T-cell (primary cell): Measurements from ENCODE around the gene WDR88. TPM values are rescaled to one million over a fixed set of nuclear protein-coding genes. Genes with fewer than 3 reads are reported as not detected.

Source experiments
- ATAC-seq, 4 experiments: fragments of 200-7000 bp in 3 of 4; fragments of 150-1000 bp in 1 of 4; cut with Tn5 transposase; replicated peaks in 1 of 4; 1 replicate in 3 of 4; 2 replicates in 1 of 4; pipeline ENCODE4 v1.10.0; 2021; ENCODE audit warnings: moderate library complexity in 3 of 4, mild to moderate bottlenecking in 2 of 4, moderate number of reproducible peaks in 1 of 4
- CTCF ChIA-PET, 2 donors: fragments of 300-600 bp; sonication (Branson Sonifier 250); formaldehyde crosslinking; loops; one replicate each; lab custom pipeline; 2022; ENCODE audit warnings: antibody characterized with exemption in 2 of 2; lab: Charles Lee
- POLR2A ChIA-PET, 2 donors: fragments of 300-600 bp; sonication (Branson Sonifier 250); formaldehyde crosslinking; loops; one replicate each; lab custom pipeline; 2022; ENCODE audit warnings: antibody characterized with exemption in 2 of 2; lab: Charles Lee
- DNase-seq, 35 experiments: peaks; one replicate each; pipeline versions ENCODE4 v3.0.0 to v3.0.0-alpha.2; 2013 to 2023
- H3K27ac ChIP-seq: one replicate; pipeline ENCODE4 v1.5.1; 2013; ENCODE audit warnings: low read length
- H3K27me3 ChIP-seq, 2 experiments: replicated peaks in 1 of 2; 1 replicate in 1 of 2; 2 replicates in 1 of 2; pipeline versions ENCODE4 v1.6.1 to v1.7.0; 2013; ENCODE audit warnings: low read length in 1 of 2, mixed read lengths in 1 of 2; ENCODE audit not compliant: control insufficient read depth in 2 of 2, insufficient read depth in 2 of 2; ENCODE audit errors: extremely low read depth in 1 of 2
- H3K36me3 ChIP-seq, 2 donors: 1 replicate in 1 of 2; 2 replicates in 1 of 2; pipeline versions ENCODE4 v1.6.1 to v1.7.0; 2013; ENCODE audit warnings: low read length in 1 of 2; ENCODE audit not compliant: control insufficient read depth in 2 of 2, insufficient read depth in 1 of 2; ENCODE audit errors: extremely low read depth in 1 of 2
- H3K4me1 ChIP-seq, 2 experiments: 1 replicate in 1 of 2; 2 replicates in 1 of 2; pipeline versions ENCODE4 v1.6.1 to v1.7.0; 2013; ENCODE audit warnings: low read length in 2 of 2, mixed read lengths in 1 of 2; ENCODE audit not compliant: insufficient read depth in 2 of 2, control insufficient read depth in 1 of 2; ENCODE audit errors: extremely low read depth in 1 of 2
- H3K4me3 ChIP-seq, 2 donors: 1 replicate in 1 of 2; 2 replicates in 1 of 2; pipeline versions ENCODE4 v1.5.1 to v1.7.0; 2013; ENCODE audit warnings: mild to moderate bottlenecking in 2 of 2, low read length in 1 of 2, moderate library complexity in 1 of 2; ENCODE audit not compliant: control insufficient read depth in 1 of 2; ENCODE audit errors: extremely low read depth in 1 of 2
- H3K9me3 ChIP-seq: 2 replicates; pipeline ENCODE4 v1.7.0; 2013
- H3K27ac Mint-ChIP-seq, 2 donors: one replicate each; pipeline ENCODE4 v1.8.0; 2020 to 2021; ENCODE audit warnings: mild to moderate bottlenecking in 2 of 2, mixed read lengths in 2 of 2
- H3K27me3 Mint-ChIP-seq, 2 donors: one replicate each; pipeline ENCODE4 v1.8.0; 2021 to 2022; ENCODE audit warnings: mixed read lengths in 2 of 2
- H3K36me3 Mint-ChIP-seq: one replicate; pipeline ENCODE4 v1.8.0; 2021; ENCODE audit warnings: mixed read lengths
- H3K4me1 Mint-ChIP-seq, 3 donors: one replicate each; pipeline ENCODE4 v1.8.0; 2020 to 2022; ENCODE audit warnings: mixed read lengths in 3 of 3, mild to moderate bottlenecking in 1 of 3
- H3K4me3 Mint-ChIP-seq, 3 donors: one replicate each; pipeline ENCODE4 v1.8.0; 2020 to 2022; ENCODE audit warnings: mild to moderate bottlenecking in 3 of 3, mixed read lengths in 3 of 3, moderate library complexity in 3 of 3
- H3K9me3 Mint-ChIP-seq, 3 donors: one replicate each; pipeline ENCODE4 v1.8.0; 2020 to 2022; ENCODE audit warnings: mixed read lengths in 3 of 3
- WGBS: methylation state at CpG from one replicate; pipeline ENCODE4 v1.1.5; 2013; ENCODE audit warnings: missing lambda C conversion rate; ENCODE audit not compliant: insufficient coverage; 5-methylcytosine and 5-hydroxymethylcytosine counted together
- total RNA-seq, 35 experiments: library from RNA in 6 of 35; stranded (reverse) in 6 of 35; fragments of 120-200 nt in 1 of 35; gene quantifications; one replicate each; pipeline versions ENCODE4 v1.2.1 to v1.2.4 and lab custom pipeline; 2013 to 2026

WDR88 gene
- total RNA-seq, 5 donors from 2014 or later (not counting 1 experiment from before 2014, with no cell fraction given): 0.20 to 0.56 TPM; not detected in 3

GRCh38 chr19:33214596-33214995, 82.7 kb downstream of the WDR88 start:
- H3K36me3 ChIP-seq: no peaks in the 10 kb centered on the region
- no peak overlapping the region for H3K4me3 Mint-ChIP-seq
- no peaks in the 10 kb centered on the region for H3K9me3 Mint-ChIP-seq
- H3K27ac ChIP-seq: no peak overlapping the region
- CTCF ChIA-PET: no interaction called here
- peaks cover 0 to 15% of the 10 kb centered on the region in 2 experiments for H3K27me3 ChIP-seq
- H3K4me1 ChIP-seq: no peaks in the 10 kb centered on the region
- whole genome bisulfite sequencing: 79% methylated on average over 4 of the region's 6 CpGs
- H3K4me3 ChIP-seq: no peak overlapping the region
- DNase-seq: no peak
- no peaks in the 10 kb centered on the region for H3K36me3 Mint-ChIP-seq
- H3K4me1 Mint-ChIP-seq: no peaks in the 10 kb centered on the region
- no peak overlapping the region for H3K27ac Mint-ChIP-seq
- H3K27me3 Mint-ChIP-seq: peaks cover 0 to 3% of the 10 kb centered on the region in 2 donors
- no peak for ATAC-seq
- H3K9me3 ChIP-seq: no peaks in the 10 kb centered on the region
- POLR2A ChIA-PET: no interaction called here

- Mint-ChIP-seq H3K4me1 (no peaks in the 10 kb centered on the region), H3K27ac (no peak overlapping the region), H3K9me3 (no peaks in the 10 kb centered on the region), H3K4me3 (no peak overlapping the region), H3K36me3 (no peaks in the 10 kb centered on the region), H3K27me3 (peaks cover 3 to 7% of the 10 kb centered on the region in 2 donors)
- Histone ChIP-seq H3K27ac (no peak overlapping the region), H3K4me1 (no peaks in the 10 kb centered on the region), H3K36me3 (no peaks in the 10 kb centered on the region), H3K4me3 (no peak overlapping the region), H3K27me3 (peaks cover 0 to 25% of the 10 kb centered on the region in 2 experiments), H3K9me3 (no peaks in the 10 kb centered on the region)
- DNase-seq (no peak), ATAC-seq (no peak)
- POLR2A ChIA-PET: no interaction called here
- WGBS: 76% methylated on average over 17 of the region's 19 CpGs
- CTCF ChIA-PET: no interaction called here
These were observed 83.7 kb downstream of the WDR88 start for GRCh38 chr19:33215438-33216197.

- POLR2A ChIA-PET: no interaction called here
- no peaks in the 10 kb centered on the region for H3K9me3 Mint-ChIP-seq
- H3K27ac Mint-ChIP-seq: no peak overlapping the region
- H3K36me3 Mint-ChIP-seq: no peaks in the 10 kb centered on the region
- Histone ChIP-seq H3K27me3 (peaks cover 0 to 25% of the 10 kb centered on the region in 2 experiments), H3K36me3 (no peaks in the 10 kb centered on the region), H3K27ac (no peak overlapping the region), H3K4me3 (no peak overlapping the region), H3K9me3 (no peaks in the 10 kb centered on the region), H3K4me1 (no peaks in the 10 kb centered on the region)
- no peak for DNase-seq
- CTCF ChIA-PET: no interaction called here
- no peaks in the 10 kb centered on the region for H3K4me1 Mint-ChIP-seq
- 70% methylated on average over 12 of the region's 12 CpGs for WGBS
- H3K4me3 Mint-ChIP-seq: no peak overlapping the region
- no peak for ATAC-seq
- H3K27me3 Mint-ChIP-seq: peaks cover 10 to 14% of the 10 kb centered on the region in 2 donors
These were observed 84.4 kb downstream of the WDR88 start for GRCh38 chr19:33216198-33216830.

- ATAC-seq: no peak
- no peak for DNase-seq
- H3K27me3 Mint-ChIP-seq: peaks cover 15 to 23% of the 10 kb centered on the region in 2 donors
- CTCF ChIA-PET: interaction anchor here in 1 of 2 donors (0.5 kb wide), 1 partner anchor 66 kb away, joined by 3 read pairs; no protein-coding TSS in a partner anchor
- no peak overlapping the region for H3K4me3 ChIP-seq
- H3K36me3 ChIP-seq: no peaks in the 10 kb centered on the region
- no peaks in the 10 kb centered on the region for H3K9me3 ChIP-seq
- POLR2A ChIA-PET: no interaction called here
- H3K9me3 Mint-ChIP-seq: no peaks in the 10 kb centered on the region
- H3K27me3 ChIP-seq: peaks cover 0 to 38% of the 10 kb centered on the region in 2 experiments
- no peaks in the 10 kb centered on the region for H3K4me1 Mint-ChIP-seq
- no peaks in the 10 kb centered on the region for H3K36me3 Mint-ChIP-seq
- WGBS: 96% methylated on average over 6 of the region's 8 CpGs
- no peak overlapping the region for H3K4me3 Mint-ChIP-seq
- no peak overlapping the region for H3K27ac ChIP-seq
- H3K27ac Mint-ChIP-seq: no peak overlapping the region
- no peaks in the 10 kb centered on the region for H3K4me1 ChIP-seq
These were observed 86.0 kb downstream of the WDR88 start for GRCh38 chr19:33217881-33218280.

GRCh38 chr19:33219261-33219815, 87.4 kb downstream of the WDR88 start:
- Histone ChIP-seq H3K27ac (no peak overlapping the region), H3K9me3 (no peaks in the 10 kb centered on the region), H3K4me1 (no peaks in the 10 kb centered on the region), H3K27me3 (peaks cover 2 to 51% of the 10 kb centered on the region in 2 experiments), H3K4me3 (no peak overlapping the region), H3K36me3 (no peaks in the 10 kb centered on the region)
- no peak for ATAC-seq
- Mint-ChIP-seq H3K36me3 (no peaks in the 10 kb centered on the region), H3K9me3 (no peaks in the 10 kb centered on the region), H3K4me1 (no peaks in the 10 kb centered on the region), H3K27me3 (peaks cover 18 to 35% of the 10 kb centered on the region in 2 donors), H3K4me3 (no peak overlapping the region), H3K27ac (no peak overlapping the region)
- no peak for DNase-seq
- ChIA-PET POLR2A (no interaction called here), CTCF (no interaction called here)
- 76% methylated on average over 7 of the region's 12 CpGs for WGBS

GRCh38 chr19:33220115-33220514, 88.2 kb downstream of the WDR88 start:
- WGBS: 89% methylated on average over 14 of the region's 18 CpGs
- Histone ChIP-seq H3K4me3 (no peak overlapping the region), H3K27ac (no peak overlapping the region), H3K9me3 (no peaks in the 10 kb centered on the region), H3K4me1 (peaks cover 0 to 3% of the 10 kb centered on the region in 2 experiments), H3K36me3 (no peaks in the 10 kb centered on the region), H3K27me3 (peaks cover 4 to 58% of the 10 kb centered on the region in 2 experiments)
- ATAC-seq: no peak
- POLR2A ChIA-PET: no interaction called here
- Mint-ChIP-seq H3K9me3 (no peaks in the 10 kb centered on the region), H3K36me3 (no peaks in the 10 kb centered on the region), H3K27ac (no peak overlapping the region), H3K27me3 (peaks cover 21 to 43% of the 10 kb centered on the region in 2 donors), H3K4me1 (peaks cover 0 to 3% (median 3%) of the 10 kb centered on the region in 3 donors), H3K4me3 (no peak overlapping the region)
- CTCF ChIA-PET: no interaction called here
- DNase-seq: no peak
